Raji (cell line): ENCODE data around the gene ESYT2.

Source experiments
- POLR2A ChIP-seq: IDR thresholded peaks from 2 replicates; pipeline ENCODE4 v1.6.1; 2011; ENCODE audit warnings: low read depth, low read length, control low read depth; ENCODE audit not compliant: insufficient read depth

Gene ESYT2

DNA sequence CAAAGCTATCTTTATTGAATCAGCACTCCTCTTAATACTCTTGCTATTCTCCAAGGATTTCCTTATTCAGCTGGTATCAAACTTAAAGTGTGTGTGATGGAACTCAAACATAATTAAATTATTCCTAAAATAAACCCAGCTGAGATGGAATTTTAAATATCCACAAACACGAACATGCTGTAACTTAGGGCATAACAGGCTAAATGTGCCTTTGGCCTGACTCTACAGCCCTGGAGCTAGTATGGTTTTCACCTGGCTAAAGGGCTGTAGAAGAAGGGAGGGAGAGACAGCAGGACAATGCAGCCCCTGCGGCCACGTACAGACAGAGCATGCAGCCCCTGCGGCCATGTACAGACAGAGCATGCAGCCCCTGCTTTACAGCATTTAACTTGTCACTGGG is 34.0 kb downstream of the ESYT2 start:
- TF ChIP-seq POLR2A: no peak

DNA sequence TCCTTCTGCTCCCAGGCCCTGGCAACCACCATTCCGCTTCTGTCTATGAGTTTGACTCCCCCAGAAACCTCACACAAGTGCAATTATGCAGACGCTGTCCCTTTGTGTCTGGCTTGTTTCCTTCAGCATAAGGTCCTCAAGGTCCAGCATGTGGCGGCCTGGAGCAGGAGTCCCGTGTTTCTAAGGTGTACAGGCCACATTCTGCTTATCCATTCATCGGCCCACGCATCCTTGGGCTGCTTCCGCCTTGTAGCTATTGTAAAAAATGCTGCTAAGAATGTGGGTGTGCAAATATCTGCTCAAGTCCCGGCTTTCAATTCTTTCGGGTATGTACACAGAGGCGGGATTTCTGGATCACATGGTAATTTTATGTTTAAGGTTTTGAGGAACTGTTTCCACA is 38.2 kb downstream of the ESYT2 start:
- TF ChIP-seq POLR2A: no peak

DNA sequence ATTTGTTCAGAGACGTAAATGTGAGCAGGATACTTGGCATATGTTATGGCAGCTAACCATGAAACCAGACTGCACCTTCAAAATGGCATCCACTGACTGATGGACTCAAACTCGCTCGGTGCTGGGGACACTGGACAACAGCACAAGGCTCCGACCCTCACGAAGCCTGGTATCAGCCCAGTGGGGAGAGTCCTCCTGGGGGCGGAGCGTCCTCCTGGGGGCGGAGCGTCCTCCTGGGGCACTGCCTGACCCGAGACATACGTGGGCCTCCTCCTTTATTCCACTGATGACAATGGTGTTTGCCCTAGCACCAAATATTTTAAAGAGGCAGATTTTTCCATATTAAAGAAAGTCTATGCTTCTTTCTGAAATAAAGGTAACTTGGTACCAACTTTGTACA is 39.5 kb downstream of the ESYT2 start:
- TF ChIP-seq POLR2A: no peak

DNA sequence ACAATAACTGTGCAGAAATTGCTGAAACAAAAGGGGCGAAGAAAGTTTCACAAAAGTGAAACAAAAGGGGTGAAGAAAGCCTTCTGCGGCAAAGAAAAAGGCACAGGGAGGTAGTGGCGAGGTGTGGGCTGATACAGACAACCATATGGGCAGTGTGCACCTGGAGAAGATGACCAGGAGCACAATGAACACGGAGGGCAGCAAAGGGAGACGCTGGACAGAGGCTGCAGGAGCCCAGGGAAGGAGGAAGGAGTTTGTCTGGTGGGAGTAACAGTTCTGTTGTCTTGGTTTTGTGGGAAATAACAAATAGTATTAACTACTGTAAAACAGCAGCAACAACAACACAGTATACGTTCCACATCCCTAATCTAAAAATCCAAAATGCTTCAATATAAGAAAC is 42.4 kb downstream of the ESYT2 start:
- TF ChIP-seq POLR2A: no peak

DNA sequence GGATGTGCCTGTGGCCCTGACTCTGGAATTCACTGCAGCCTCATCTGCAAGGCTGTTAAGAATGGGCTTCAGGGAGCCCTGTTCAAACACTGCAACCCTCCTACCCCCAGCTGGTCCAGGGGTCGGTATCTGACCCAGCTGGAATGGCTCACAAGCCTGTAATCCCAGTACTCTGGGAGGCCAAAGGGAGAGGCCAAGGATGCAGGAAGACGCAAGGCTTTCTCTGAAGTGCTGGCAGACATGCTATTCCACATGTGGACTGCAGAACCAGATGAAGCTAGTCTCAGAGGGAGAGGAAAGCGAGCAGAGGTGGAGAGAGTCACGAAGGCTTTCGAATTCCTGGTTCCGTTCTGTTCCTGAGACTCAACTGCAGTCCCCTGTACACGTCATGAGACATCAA is 45.0 kb downstream of the ESYT2 start:
- no peak for TF ChIP-seq POLR2A

DNA sequence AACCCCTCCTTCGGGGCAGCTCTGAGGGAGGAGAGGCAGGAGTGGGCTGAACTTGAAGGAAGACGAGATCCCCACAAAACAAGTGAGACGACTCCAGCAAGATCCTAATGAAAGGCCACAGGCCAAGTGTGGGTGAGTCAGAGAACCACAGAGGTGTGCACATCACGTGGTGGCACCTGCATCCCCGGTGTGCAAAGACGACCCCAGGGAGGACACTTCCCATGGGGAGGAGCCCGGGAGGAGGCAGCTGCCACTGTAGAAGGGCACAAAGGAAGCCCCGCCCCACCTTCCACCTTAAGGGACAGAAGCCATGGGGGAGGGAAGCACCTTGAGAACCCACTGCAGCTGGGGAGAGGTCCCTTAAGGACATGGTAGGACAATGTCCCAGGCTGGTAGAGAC is 45.7 kb downstream of the ESYT2 start:
- no peak for TF ChIP-seq POLR2A

DNA sequence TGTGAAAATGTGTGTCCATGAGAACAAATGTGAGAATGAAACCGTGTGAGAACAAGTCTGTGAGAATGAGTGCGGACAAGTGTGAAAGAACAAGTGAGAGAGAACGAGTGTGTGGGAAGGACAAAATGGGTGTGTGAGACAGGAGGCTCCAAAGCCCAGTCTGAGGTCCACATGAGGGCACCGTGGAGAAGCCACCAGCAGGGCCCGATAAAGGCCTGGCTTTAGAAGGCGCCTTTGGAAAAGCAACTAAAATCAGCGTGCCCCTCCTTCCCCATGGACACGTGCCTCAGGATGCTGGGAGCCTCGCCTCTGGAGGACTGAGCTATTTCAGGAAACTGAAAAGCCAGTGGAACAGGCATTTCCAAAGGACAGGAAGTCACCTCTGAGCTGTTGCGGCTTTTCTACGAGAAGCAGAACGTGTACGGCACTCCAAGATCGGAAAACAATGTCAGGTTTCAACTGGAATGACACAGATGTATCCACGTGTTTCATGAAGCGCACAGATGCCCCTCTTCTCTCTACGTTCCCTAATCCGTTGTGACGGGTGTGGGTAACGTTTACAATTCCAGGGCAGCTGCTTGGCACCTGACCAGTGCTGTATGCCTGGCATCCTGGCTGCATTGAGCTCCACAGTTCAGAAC is 46.4 kb downstream of the ESYT2 start:
- no peak for TF ChIP-seq POLR2A

DNA sequence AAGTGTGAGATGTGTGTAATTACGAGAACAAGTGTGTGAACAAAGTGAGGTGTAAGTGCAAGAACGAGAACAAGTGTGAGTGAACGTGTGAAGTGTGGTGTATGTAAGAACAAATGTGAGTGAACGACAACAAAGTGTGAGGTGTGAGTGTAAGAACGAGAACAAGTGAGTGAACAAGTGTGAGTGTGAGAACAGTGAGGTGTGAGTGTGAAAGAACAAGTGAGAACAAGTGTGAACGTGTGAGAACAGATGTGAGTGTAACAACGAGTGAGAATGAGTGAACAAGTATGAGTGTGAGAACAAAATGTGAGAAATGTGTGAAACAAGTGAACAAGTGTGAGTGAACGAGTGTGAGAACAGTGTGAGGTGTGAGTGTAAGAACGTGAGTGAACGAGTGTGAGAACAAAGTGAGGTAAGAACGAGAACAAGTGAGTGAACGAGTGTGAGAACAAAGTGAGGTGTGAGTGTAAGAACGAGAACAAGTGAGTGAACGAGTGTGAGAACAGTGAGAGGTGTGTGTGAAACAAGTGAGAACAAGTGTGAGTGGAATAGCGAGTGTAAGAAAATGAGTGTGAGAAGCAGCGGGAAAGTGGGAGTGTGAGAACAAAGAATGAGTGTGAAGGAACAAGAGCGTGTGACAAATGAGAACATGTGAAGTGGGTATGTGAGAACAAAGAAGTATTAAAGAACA is 47.2 kb downstream of the ESYT2 start:
- no peak for TF ChIP-seq POLR2A

DNA sequence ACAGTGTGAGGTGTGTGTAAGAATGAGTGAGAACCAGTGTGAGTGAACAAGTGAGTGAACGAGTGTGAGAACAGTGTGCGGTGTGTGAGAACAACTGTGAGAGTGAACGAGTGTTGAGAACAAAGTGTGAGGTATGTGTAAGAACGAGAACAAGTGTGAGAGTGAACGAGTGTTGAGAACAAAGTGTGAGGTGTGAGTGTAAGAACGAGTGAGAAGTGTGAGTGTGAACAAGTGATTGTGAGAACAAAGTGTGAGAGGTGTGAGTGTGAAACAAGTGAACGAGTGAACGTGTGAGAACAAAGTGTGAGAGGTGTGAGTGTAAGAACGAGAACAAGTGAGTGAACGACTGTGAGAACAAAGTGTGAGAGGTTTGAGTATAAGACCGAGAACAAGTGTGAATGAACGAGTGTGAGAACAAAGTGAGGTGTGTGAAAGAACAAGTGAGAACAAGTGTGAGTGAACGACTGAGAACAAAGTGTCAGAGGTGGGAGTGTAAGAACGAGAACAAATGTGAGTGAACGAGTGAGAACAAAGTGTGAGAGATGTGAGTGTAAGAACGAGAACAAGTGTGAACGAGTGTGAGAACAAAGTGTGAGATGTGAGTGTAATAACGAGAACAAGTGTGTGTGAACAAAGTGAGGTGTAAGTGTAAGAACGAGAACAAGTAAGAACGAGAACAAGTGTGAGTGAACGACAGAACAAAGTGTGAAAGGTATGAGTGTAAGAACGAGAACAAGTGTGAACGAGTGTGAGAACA is 47.9 kb downstream of the ESYT2 start:
- no peak for TF ChIP-seq POLR2A

DNA sequence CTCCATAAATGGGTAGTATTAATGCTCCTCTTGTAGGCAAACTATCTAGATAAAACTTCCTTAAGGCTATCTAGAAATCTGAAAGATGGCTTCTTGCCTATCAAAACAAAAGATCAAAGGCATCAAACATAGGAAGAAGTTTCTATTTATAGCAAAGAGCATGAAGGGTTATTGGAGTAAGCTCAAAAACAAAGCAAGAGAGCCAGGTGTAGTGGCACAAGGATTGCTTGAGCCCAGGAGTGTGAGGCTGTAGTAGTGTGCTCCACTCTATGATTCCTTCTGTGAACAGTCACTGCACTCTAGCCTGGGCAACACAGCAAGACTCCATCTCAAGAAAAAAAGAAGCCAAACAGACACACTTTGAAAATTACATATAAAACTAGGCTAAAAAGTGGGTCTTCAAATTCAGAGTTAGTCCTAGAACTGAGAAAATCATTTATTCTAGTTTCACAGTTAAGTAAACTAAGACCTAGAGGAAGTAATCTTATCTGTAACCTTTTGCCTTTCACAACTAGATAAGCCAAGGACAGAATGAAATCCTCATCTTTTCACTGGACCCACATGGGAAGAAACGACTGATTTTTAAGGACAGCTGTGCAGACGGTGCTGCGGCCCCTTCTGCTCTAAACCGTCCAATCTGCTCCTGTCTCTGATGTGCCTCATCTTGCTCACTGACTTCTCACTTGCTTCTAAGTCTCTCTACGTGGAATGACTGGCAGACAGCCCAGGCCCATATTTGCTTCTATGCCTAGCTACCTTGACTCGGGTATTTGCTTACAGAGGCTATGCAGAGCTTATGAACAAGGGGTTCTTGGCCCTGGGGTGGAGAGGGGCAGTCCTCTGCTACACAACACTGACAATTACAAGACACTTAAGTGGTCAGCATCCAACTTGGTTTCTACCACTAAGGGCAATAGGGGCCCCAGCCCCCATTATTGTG is 50.0 kb downstream of the ESYT2 start:
- no peak for TF ChIP-seq POLR2A

DNA sequence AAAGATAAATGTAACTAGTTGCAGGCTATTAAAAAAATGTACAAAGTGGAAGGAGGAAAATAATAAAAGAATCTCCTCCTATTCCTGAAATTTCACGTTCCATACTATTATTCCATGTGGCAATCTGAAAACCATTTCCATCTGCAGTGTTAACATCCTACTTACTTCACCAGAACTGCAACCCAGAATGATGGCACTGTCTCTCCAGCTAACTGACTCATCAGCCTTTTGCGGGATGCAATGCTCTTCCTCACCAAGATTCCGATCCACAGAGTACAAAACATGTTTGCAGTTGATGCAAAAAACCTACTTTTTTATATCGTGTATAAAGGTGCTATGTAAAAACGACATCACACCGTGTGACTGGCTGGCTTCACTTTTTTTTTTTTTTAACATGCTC is 50.8 kb downstream of the ESYT2 start:
- TF ChIP-seq POLR2A: no peak

DNA sequence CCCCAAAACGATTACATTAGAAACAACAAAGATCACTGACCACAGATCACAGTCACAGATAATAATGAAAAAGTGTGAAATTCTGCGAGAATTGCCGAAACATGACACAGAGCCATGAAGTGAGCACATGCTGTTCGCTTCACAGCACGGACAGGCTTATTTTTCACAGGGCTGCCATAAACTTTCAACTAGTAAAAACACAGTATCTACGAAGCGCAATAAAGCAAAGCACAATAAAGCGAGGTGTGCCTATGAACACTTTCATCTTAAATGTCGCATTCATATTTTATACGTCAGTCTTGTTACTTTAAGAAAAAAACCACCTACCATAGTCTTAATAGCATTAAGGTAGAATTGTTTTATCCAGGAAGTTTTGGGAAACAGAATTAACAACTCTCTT is 51.5 kb downstream of the ESYT2 start:
- TF ChIP-seq POLR2A: no peak

DNA sequence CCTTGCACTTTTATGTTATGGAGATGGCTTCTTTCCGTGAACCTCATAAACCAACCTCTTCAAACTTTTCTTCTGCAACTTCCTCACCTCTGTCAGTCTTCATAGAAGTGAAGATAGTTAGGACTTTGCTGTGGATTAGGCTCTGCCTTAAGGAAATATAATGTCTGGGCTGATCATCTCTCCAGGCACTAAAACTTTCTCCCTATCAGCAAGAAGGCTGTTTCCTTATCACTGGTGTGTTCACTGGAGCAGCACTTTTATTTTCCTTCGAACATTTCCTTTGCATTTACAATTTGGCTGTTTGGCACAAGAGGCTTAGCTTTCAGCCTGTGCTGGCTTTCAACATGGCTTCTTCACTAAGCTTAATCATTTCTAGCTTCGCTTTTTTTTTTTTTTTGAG is 52.8 kb downstream of the ESYT2 start:
- TF ChIP-seq POLR2A: no peak

DNA sequence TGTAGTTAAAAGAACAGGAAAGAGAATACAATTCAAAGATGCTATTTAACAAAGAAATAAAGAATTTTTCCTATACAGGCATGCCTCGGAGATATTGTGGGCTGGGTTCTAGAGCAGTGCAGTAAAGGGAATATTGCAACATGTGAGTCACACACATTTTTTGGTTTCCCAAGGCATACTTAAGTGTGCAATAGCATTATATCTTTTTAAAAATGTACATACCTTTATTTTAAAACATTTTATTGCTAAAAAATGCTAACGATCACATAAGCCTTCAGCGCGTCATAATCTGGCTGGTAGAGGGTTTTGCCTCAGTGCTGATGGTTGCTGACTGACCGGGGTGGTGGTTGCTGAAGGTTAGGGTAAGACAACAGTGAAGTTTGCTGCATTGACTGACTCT is 54.4 kb downstream of the ESYT2 start:
- TF ChIP-seq POLR2A: no peak

DNA sequence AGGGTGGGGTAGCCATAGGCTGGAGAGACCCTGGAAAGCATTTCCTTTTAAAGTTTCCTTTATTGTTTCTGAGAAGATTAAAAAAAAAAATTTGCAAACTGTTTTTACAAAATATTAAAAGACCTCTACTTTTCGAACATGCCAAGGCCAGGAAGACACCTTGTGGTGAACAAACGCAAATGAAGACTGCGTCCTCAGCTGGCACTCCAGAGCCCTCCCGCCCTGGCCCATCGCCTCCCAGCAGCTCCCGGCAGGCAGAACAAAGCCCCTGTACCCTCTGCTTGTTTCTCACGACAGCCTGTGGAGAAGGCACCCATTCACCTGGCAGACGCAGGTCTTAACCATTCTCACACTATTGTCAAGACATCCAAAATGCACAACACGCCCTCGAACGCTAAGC is 56.4 kb downstream of the ESYT2 start:
- no peak for TF ChIP-seq POLR2A

DNA sequence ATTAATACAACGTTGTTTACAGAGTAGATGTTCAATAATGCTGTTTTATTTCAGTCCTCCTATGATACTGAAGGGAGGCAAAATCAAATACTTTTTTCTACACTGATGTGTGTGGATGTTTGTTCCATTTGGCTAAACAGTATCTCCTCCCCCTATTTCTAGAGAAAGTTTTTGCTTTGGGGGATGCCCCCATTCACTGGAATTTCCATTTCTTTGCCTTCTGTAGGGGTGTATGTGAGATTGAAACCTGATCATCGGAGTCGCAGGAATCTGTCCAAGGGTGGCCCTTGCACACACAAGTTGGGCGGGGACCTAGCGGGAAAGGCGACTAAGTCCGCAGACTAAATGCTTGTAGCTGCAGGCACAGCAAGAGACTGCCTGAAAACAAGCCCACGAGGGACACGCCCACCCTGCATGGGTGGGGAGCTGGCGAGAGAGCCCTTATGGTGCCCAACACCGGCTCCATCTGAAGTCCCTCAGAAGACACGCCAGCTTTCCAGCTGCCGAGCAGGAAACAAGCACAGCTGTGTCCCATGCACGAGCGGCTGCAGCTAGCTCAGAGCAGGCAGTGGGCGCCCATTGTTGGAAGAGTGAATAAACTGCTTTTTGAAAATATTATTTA is 58.0 kb downstream of the ESYT2 start:
- no peak for TF ChIP-seq POLR2A
